CD14-positive monocyte (primary cell): ENCODE measurements around the gene PLXND1. TPM values are rescaled to one million over a fixed set of nuclear protein-coding genes. Genes with fewer than 3 reads are reported as not detected.

Source experiments
- DNase-seq, 3 donors: peaks; one replicate each; pipeline ENCODE4 v3.0.0-alpha.2; 2011 to 2022
- H2AFZ ChIP-seq: 2 replicates; pipeline ENCODE4 v1.6.0; 2012; ENCODE audit warnings: mild to moderate bottlenecking, low read depth, low read length, inconsistent platforms; ENCODE audit not compliant: insufficient read depth, poor library complexity, severe bottlenecking
- H3K27ac ChIP-seq, 2 donors: 1 replicate in 1 of 2; 2 replicates in 1 of 2; pipeline ENCODE4 v1.5.1; 2012 to 2013; ENCODE audit warnings: low read length in 2 of 2, control low read depth in 1 of 2, inconsistent platforms in 1 of 2, low read depth in 1 of 2, mild to moderate bottlenecking in 1 of 2
- H3K27me3 ChIP-seq, 2 donors: one replicate each; pipeline versions ENCODE4 v1.6.0 to v1.6.1; 2011 to 2013; ENCODE audit warnings: low read length in 2 of 2; ENCODE audit not compliant: control insufficient read depth in 2 of 2, insufficient read depth in 2 of 2
- H3K36me3 ChIP-seq, 2 donors: replicated peaks in 1 of 2; 1 replicate in 1 of 2; 2 replicates in 1 of 2; pipeline versions ENCODE4 v1.5.1 to v1.6.1; 2012 to 2013; ENCODE audit warnings: low read length in 2 of 2, control low read depth in 1 of 2, inconsistent platforms in 1 of 2, mild to moderate bottlenecking in 1 of 2; ENCODE audit not compliant: insufficient read depth in 2 of 2, control insufficient read depth in 1 of 2
- H3K4me1 ChIP-seq, 2 donors: 1 replicate in 1 of 2; 2 replicates in 1 of 2; pipeline versions ENCODE4 v1.5.1 to v1.6.1; 2012 to 2013; ENCODE audit warnings: low read length in 2 of 2, control low read depth in 1 of 2, inconsistent platforms in 1 of 2, mild to moderate bottlenecking in 1 of 2, moderate library complexity in 1 of 2; ENCODE audit not compliant: insufficient read depth in 2 of 2, control insufficient read depth in 1 of 2
- H3K4me2 ChIP-seq: replicated peaks from 2 replicates; pipeline ENCODE3; 2012; ENCODE audit warnings: low read length, moderate library complexity, mild to moderate bottlenecking; ENCODE audit not compliant: poor library complexity, severe bottlenecking; ENCODE audit errors: extremely low read depth
- H3K4me3 ChIP-seq, 3 experiments: fragments of 200-600 bp in 1 of 3; sonication (generic) in 1 of 3; replicated peaks in 1 of 3; 1 replicate in 2 of 3; 2 replicates in 1 of 3; pipeline ENCODE4 v1.5.1; 2011 to 2013; ENCODE audit warnings: low read length in 3 of 3, mild to moderate bottlenecking in 3 of 3, control low read depth in 2 of 3, low read depth in 2 of 3, inconsistent platforms in 1 of 3, moderate library complexity in 1 of 3
- H3K79me2 ChIP-seq: 2 replicates; pipeline ENCODE4 v1.6.0; 2012; ENCODE audit warnings: mild to moderate bottlenecking, control low read depth, inconsistent platforms, low read length, moderate library complexity; ENCODE audit not compliant: insufficient read depth
- H3K9ac ChIP-seq: 2 replicates; pipeline ENCODE4 v1.6.0; 2017; ENCODE audit warnings: low read length, mild to moderate bottlenecking; ENCODE audit not compliant: insufficient read depth, poor library complexity, severe bottlenecking
- H3K9me3 ChIP-seq, 2 donors: replicated peaks in 1 of 2; 1 replicate in 1 of 2; 2 replicates in 1 of 2; pipeline versions ENCODE4 v1.5.1 to v1.6.1; 2012 to 2013; ENCODE audit warnings: low read length in 2 of 2, control low read depth in 1 of 2; ENCODE audit not compliant: control insufficient read depth in 1 of 2, insufficient read depth in 1 of 2
- H4K20me1 ChIP-seq: 2 replicates; pipeline ENCODE4 v1.6.0; 2012; ENCODE audit warnings: mild to moderate bottlenecking, low read length, control low read depth, moderate library complexity; ENCODE audit not compliant: insufficient read depth
- H3K27ac Mint-ChIP-seq, 7 donors: one replicate each; pipeline ENCODE4 v1.8.0; 2020; ENCODE audit warnings: mild to moderate bottlenecking in 7 of 7, mixed read lengths in 7 of 7, moderate library complexity in 6 of 7, inconsistent platforms in 2 of 7
- H3K27me3 Mint-ChIP-seq, 3 donors: one replicate each; pipeline ENCODE4 v1.8.0; 2021 to 2022; ENCODE audit warnings: low read depth in 3 of 3, mild to moderate bottlenecking in 3 of 3, mixed read lengths in 3 of 3, moderate library complexity in 3 of 3, inconsistent platforms in 1 of 3
- H3K36me3 Mint-ChIP-seq, 2 donors: one replicate each; pipeline ENCODE4 v1.8.0; 2020; ENCODE audit warnings: mixed read lengths in 2 of 2, inconsistent platforms in 1 of 2, mild to moderate bottlenecking in 1 of 2
- H3K4me1 Mint-ChIP-seq: one replicate; pipeline ENCODE4 v1.8.0; 2020; ENCODE audit warnings: mild to moderate bottlenecking, mixed read lengths
- H3K4me3 Mint-ChIP-seq, 2 donors: one replicate each; pipeline ENCODE4 v1.8.0; 2020; ENCODE audit warnings: mild to moderate bottlenecking in 2 of 2, mixed read lengths in 2 of 2, moderate library complexity in 1 of 2
- H3K9me3 Mint-ChIP-seq, 7 donors: one replicate each; pipeline ENCODE4 v1.8.0; 2020 to 2022; ENCODE audit warnings: mixed read lengths in 7 of 7, mild to moderate bottlenecking in 6 of 7, moderate library complexity in 6 of 7, inconsistent platforms in 2 of 7
- WGBS: methylation state at CpG from one replicate; pipeline ENCODE4 v1.1.5; 2013; ENCODE audit warnings: missing lambda C conversion rate; ENCODE audit not compliant: insufficient coverage; 5-methylcytosine and 5-hydroxymethylcytosine counted together
- intact Hi-C, 2 donors: fragments of 100-400 bp; cut with micrococcal nuclease; formaldehyde crosslinking; loops; one replicate each; pipeline versions ENCODE4 v1.15.0 to v1.15.1; 2023
- polyA plus RNA-seq, 3 donors: library from polyadenylated mRNA; depleted of rRNA in 1 of 3; unstranded in 2 of 3; stranded (reverse) in 1 of 3; fragments of 300-500 nt in 2 of 3; fragments of >200 nt in 1 of 3; fragmentation: Illumina TruSeq in 2 of 3; gene quantifications; 1 replicate in 2 of 3; 2 replicates in 1 of 3; pipeline ENCODE4 v1.2.3, GENCODE V29; 2012 to 2021
- TF ChIP-seq, protein P1 (sequence below): fragments of 200-600 bp; IDR thresholded peaks from one replicate; pipeline ENCODE4 v1.8.0; 2022; ENCODE audit warnings: antibody characterized with exemption, mild to moderate bottlenecking

PLXND1 gene
- polyA plus RNA-seq, 3 donors, result 7.1 to 170 (median 9.9) TPM

DNA sequence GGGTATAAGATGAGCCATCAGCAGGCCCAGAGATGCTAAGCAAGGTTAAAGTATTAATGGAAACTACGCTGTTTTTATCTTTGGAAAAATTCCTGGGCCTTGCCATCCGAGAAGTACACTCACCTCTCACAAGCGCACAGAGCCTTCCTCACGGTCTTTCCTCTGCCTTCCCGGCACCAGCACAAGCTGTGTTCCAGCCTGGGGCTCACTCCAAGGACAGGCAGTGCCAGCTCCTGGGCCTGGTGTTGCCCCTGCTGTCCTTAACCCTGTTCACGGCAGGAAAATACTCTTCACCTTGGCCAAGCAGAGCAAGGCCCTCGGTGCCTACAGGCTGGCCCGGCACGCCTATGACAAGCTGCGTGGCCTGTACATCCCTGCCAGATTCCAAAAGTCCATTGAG, 92.4 kb downstream of the PLXND1 start:
- intact Hi-C loops, result no loop called here
- H3K4me2 ChIP-seq, result no peak overlapping the region
- no peaks in the 10 kb centered on the region for H3K4me1 ChIP-seq
- peaks cover 0 to 5% (median 0%) of the 10 kb centered on the region in 7 donors for H3K9me3 Mint-ChIP-seq
- TF ChIP-seq, protein P1, sequence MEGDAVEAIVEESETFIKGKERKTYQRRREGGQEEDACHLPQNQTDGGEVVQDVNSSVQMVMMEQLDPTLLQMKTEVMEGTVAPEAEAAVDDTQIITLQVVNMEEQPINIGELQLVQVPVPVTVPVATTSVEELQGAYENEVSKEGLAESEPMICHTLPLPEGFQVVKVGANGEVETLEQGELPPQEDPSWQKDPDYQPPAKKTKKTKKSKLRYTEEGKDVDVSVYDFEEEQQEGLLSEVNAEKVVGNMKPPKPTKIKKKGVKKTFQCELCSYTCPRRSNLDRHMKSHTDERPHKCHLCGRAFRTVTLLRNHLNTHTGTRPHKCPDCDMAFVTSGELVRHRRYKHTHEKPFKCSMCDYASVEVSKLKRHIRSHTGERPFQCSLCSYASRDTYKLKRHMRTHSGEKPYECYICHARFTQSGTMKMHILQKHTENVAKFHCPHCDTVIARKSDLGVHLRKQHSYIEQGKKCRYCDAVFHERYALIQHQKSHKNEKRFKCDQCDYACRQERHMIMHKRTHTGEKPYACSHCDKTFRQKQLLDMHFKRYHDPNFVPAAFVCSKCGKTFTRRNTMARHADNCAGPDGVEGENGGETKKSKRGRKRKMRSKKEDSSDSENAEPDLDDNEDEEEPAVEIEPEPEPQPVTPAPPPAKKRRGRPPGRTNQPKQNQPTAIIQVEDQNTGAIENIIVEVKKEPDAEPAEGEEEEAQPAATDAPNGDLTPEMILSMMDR, result no peak
- no peak overlapping the region for H3K9ac ChIP-seq
- no peak overlapping the region for H2AFZ ChIP-seq
- H3K36me3 ChIP-seq, result peaks cover 19 to 64% of the 10 kb centered on the region in 2 donors
- H3K4me1 Mint-ChIP-seq, result no peaks in the 10 kb centered on the region
- H3K36me3 Mint-ChIP-seq, result peaks cover 57 to 62% of the 10 kb centered on the region in 2 donors
- H4K20me1 ChIP-seq, result no peaks in the 10 kb centered on the region
- no peak overlapping the region for H3K4me3 ChIP-seq
- no peak for DNase-seq
- WGBS, result 93% methylated on average over 10 of the region's 10 CpGs
- H3K79me2 ChIP-seq, result no peaks in the 10 kb centered on the region
- no peak overlapping the region for H3K27ac ChIP-seq
- no peaks in the 10 kb centered on the region for H3K9me3 ChIP-seq
- no peaks in the 10 kb centered on the region for H3K27me3 ChIP-seq
- H3K27me3 Mint-ChIP-seq, result peaks cover 0 to 2% (median 0%) of the 10 kb centered on the region in 3 donors
- H3K4me3 Mint-ChIP-seq, result no peak overlapping the region
- no peak overlapping the region for H3K27ac Mint-ChIP-seq

DNA sequence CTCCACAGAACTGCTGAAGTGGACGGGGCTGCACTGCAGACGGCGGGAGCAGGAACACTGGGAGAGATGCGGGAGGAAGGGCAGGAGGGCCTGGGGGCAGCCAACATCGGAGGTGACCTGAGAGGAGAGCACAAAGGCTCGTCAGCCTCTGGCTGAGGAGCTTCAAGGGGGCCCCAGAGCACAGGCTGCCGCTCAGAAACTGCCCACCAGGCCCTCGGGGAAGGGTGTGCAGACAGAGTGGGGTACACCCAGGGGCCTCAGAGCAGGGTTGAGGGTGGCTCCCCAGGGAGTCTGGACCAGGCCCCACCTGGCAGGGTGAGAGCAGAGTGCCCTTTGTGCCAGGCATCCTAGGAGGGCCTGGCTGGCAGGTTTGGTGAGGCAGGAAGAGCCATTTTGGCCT, 92.8 kb downstream of the PLXND1 start:
- Mint-ChIP-seq H3K36me3 (peaks cover 55 to 61% of the 10 kb centered on the region in 2 donors), H3K4me3 (no peak overlapping the region), H3K27me3 (peaks cover 0 to 2% (median 0%) of the 10 kb centered on the region in 3 donors), H3K9me3 (peaks cover 0 to 5% (median 0%) of the 10 kb centered on the region in 7 donors), H3K4me1 (no peaks in the 10 kb centered on the region), H3K27ac (peak overlapping the region in 1 of 7 donors; percentile 14)
- Histone ChIP-seq H3K36me3 (peaks cover 19 to 64% of the 10 kb centered on the region in 2 donors), H3K27ac (no peak overlapping the region), H3K9me3 (no peaks in the 10 kb centered on the region), H2AFZ (no peak overlapping the region), H3K4me1 (no peaks in the 10 kb centered on the region), H3K79me2 (no peaks in the 10 kb centered on the region), H3K4me3 (no peak overlapping the region), H3K27me3 (no peaks in the 10 kb centered on the region), H4K20me1 (no peaks in the 10 kb centered on the region), H3K4me2 (no peak overlapping the region), H3K9ac (no peak overlapping the region)
- TF ChIP-seq, protein P1, result no peak
- WGBS, result 93% methylated on average over 8 of the region's 8 CpGs
- DNase-seq, result no peak
- intact Hi-C loops, result no loop called here
